WERI-Rb-1 (cell line): ENCODE data around the gene VRK3.

Source experiments
- DNase-seq: peaks from one replicate; pipeline ENCODE4 v3.0.0-alpha.2; 2020
- H3K27ac ChIP-seq: fragments of 250-450 bp; sonication (Bioruptor Pico); 2 replicates; pipeline ENCODE4 v1.5.1; 2020; ENCODE audit warnings: mild to moderate bottlenecking, moderate library complexity
- H3K27me3 ChIP-seq: fragments of 250-450 bp; sonication (Bioruptor Pico); 2 replicates; pipeline ENCODE4 v1.5.1; 2021; ENCODE audit warnings: mild to moderate bottlenecking, low read depth, moderate library complexity; ENCODE audit not compliant: insufficient read depth, severe bottlenecking
- H3K36me3 ChIP-seq: fragments of 250-450 bp; sonication (Bioruptor Pico); 2 replicates; pipeline ENCODE4 v1.5.1; 2020; ENCODE audit warnings: mild to moderate bottlenecking, moderate library complexity
- H3K4me3 ChIP-seq: 2 replicates; pipeline ENCODE4 v1.5.1; 2011; ENCODE audit warnings: low read depth, mild to moderate bottlenecking, control low read depth, low read length
- H3K9me3 ChIP-seq: fragments of 250-450 bp; sonication (Bioruptor Pico); 2 replicates; pipeline ENCODE4 v1.5.1; 2021; ENCODE audit warnings: mild to moderate bottlenecking, moderate library complexity; ENCODE audit not compliant: severe bottlenecking
- TF ChIP-seq, protein P1 (sequence below): IDR thresholded peaks from 2 replicates; pipeline ENCODE4 v1.5.1; 2011; ENCODE audit warnings: low read depth, mild to moderate bottlenecking, control low read depth, inconsistent platforms, low read length

The VRK3 gene

DNA sequence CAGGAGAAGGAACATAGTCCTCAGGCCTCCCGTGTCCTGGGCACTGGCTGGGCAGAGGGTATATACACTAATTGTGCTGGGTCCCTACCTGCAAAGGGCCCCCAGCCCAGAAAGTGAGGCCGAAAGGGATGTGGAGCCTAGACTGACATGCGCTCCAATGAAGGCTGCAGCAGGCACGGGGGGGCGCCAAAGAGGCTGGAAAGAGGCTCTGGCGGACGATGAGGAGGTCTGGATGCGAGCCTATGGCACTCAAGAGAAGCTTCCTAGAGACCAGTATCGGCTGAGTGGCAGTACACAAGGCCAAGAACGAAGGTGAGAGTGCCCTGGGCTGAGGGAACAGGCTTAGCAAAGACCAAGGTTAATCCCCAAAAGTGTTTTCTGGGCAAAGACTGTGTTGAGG is 16.6 kb downstream of the VRK3 start:
- Histone ChIP-seq H3K27me3 (no peaks in the 10 kb centered on the region), H3K4me3 (no peak overlapping the region), H3K9me3 (no peaks in the 10 kb centered on the region), H3K36me3 (peaks cover 40% of the 10 kb centered on the region), H3K27ac (no peak overlapping the region)
- peak; percentile 69 for DNase-seq
- TF ChIP-seq, protein P1, sequence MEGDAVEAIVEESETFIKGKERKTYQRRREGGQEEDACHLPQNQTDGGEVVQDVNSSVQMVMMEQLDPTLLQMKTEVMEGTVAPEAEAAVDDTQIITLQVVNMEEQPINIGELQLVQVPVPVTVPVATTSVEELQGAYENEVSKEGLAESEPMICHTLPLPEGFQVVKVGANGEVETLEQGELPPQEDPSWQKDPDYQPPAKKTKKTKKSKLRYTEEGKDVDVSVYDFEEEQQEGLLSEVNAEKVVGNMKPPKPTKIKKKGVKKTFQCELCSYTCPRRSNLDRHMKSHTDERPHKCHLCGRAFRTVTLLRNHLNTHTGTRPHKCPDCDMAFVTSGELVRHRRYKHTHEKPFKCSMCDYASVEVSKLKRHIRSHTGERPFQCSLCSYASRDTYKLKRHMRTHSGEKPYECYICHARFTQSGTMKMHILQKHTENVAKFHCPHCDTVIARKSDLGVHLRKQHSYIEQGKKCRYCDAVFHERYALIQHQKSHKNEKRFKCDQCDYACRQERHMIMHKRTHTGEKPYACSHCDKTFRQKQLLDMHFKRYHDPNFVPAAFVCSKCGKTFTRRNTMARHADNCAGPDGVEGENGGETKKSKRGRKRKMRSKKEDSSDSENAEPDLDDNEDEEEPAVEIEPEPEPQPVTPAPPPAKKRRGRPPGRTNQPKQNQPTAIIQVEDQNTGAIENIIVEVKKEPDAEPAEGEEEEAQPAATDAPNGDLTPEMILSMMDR: peak; percentile 62

DNA sequence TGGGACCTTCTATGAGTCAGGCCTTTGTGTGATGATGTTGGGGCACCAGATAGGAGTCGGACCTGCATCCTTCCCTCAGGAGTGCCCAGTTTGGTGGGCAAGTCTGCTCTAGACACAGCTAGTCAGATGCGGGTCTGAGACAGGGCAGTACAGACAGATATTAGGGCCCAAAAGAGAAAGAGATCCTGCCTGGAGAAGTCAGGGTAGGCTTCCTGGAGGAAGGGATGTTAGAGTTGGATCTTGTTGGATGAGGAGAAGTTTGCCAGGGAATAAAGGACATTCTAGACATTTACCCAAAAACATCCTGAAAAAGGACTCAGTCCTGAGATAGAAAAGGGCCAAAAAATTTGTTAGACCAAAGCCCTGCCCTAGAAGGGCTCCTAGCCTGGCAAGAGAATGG is 17.2 kb downstream of the VRK3 start:
- H3K27me3 ChIP-seq: no peaks in the 10 kb centered on the region
- TF ChIP-seq, protein P1: no peak
- no peaks in the 10 kb centered on the region for H3K9me3 ChIP-seq
- no peak overlapping the region for H3K4me3 ChIP-seq
- DNase-seq: no peak
- H3K36me3 ChIP-seq: peaks cover 41% of the 10 kb centered on the region
- no peak overlapping the region for H3K27ac ChIP-seq

- Histone ChIP-seq H3K9me3 (no peaks in the 10 kb centered on the region), H3K4me3 (no peak overlapping the region), H3K27me3 (no peaks in the 10 kb centered on the region), H3K36me3 (peaks cover 38% of the 10 kb centered on the region), H3K27ac (no peak overlapping the region)
- no peak for DNase-seq
- TF ChIP-seq, protein P1: no peak
Measured at GRCh38 chr19:50007170-50007569, 18.0 kb downstream of the VRK3 start.

DNA sequence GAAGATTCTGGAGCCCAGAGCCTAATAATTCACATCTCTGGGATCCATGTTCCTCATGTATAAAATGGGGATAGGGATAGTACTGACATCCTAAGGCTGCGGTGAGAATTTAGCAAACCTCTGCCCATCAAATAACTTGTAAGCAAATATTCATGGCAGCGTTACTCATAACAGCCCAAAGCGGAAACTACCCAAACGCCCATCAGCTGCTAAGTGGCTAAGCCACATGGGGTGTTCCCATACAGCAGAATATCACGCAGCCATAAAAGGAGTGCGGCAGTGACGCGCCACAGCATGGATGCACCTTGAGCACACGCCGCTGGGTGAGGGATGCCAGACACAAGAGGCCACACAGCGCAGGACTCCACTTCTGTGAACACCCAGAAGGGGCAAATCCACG is 19.7 kb downstream of the VRK3 start:
- peaks cover 45% of the 10 kb centered on the region for H3K36me3 ChIP-seq
- no peak overlapping the region for H3K4me3 ChIP-seq
- TF ChIP-seq, protein P1: no peak
- H3K9me3 ChIP-seq: no peaks in the 10 kb centered on the region
- no peaks in the 10 kb centered on the region for H3K27me3 ChIP-seq
- no peak for DNase-seq
- H3K27ac ChIP-seq: no peak overlapping the region

DNA sequence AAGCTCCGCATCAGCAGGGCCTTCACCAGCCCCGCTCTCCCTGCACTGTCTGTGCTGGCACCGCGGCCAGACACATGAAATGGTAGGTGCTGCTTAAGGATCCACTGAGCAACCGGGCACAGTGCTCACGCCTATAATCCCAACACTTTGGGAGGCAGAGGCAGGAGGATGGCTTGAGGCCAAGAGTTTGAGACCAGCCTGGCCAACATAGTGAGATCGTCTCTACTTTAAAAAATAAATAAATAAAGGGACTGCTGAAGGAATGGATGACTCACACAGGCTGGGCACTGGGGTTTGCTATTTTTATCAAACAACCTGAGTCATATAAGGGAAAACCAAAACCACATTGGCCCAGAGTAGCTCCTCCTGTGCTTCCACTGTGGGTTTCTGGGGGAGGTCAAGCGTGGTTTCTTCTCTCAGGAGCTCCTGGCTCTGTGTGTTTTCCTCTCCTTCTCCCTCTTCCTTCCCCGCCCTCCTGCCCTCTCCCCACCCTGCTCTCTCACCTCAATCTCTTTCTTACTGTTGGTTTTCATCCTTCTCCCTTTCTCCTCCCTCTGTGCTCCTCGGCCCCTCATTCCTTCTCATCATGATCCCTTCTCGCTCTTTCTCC is 21.3 kb downstream of the VRK3 start:
- Histone ChIP-seq H3K36me3 (peaks cover 56% of the 10 kb centered on the region), H3K9me3 (no peaks in the 10 kb centered on the region), H3K27ac (no peak overlapping the region), H3K27me3 (no peaks in the 10 kb centered on the region), H3K4me3 (no peak overlapping the region)
- TF ChIP-seq, protein P1: no peak
- no peak for DNase-seq

DNA sequence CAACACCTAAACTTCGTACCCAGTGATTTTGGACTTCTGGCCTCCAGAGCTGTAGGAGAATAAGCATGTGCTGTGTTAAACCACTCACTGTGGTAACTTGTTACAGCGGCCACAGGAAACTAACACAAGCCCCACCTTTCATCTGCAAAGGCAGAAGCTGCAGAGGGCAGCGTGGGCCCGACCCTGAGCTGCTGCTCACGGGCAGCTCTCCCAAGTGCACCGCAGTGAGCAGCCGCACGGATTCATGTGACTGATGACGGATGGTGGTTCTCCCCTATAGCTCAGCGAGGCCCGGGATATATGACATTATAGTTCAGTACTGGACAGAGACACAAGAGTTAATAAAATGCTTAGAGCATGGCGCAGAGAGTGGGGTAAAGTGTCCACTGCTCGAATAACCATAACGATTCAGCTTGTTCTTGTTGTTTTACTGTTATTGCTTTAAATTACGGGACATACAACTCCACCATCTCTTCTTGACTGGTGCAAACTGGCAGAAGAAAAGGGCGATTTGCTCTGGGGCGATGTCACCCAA is 21.9 kb downstream of the VRK3 start:
- no peak overlapping the region for H3K4me3 ChIP-seq
- peaks cover 54% of the 10 kb centered on the region for H3K36me3 ChIP-seq
- DNase-seq: no peak
- no peaks in the 10 kb centered on the region for H3K27me3 ChIP-seq
- H3K9me3 ChIP-seq: no peaks in the 10 kb centered on the region
- no peak overlapping the region for H3K27ac ChIP-seq
- TF ChIP-seq, protein P1: no peak
